CD4-positive, alpha-beta T cell treated with Interleukin-2 at 100 ng/mL for 4 hours (primary cell): ENCODE results near the gene LMAN2.

Source experiments
- DNase-seq: peaks from one replicate; pipeline ENCODE4 v3.0.0-alpha.2; 2020; ENCODE audit warnings: low spot score

LMAN2 gene, protein sequence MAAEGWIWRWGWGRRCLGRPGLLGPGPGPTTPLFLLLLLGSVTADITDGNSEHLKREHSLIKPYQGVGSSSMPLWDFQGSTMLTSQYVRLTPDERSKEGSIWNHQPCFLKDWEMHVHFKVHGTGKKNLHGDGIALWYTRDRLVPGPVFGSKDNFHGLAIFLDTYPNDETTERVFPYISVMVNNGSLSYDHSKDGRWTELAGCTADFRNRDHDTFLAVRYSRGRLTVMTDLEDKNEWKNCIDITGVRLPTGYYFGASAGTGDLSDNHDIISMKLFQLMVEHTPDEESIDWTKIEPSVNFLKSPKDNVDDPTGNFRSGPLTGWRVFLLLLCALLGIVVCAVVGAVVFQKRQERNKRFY

GRCh38 chr5:177351392-177352329 is at the start of gene LMAN2:
LMAN2 (minus strand) TSS chr5:177351668; CDS start chr5:177351647, 21 bp downstream.
- DNase-seq, result peak; percentile 95

- no peak for DNase-seq
Measured at GRCh38 chr5:177399997-177400868, 48.8 kb upstream of the LMAN2 start, which contains the start of gene PFN3. PFN3 (minus strand) TSS chr5:177400661; CDS start chr5:177400576, 85 bp downstream.

- DNase-seq, result no peak
Measured at GRCh38 chr5:177397875-177398390, 46.5 kb upstream of the LMAN2 start.

- DNase-seq, result no peak
Measured at GRCh38 chr5:177396807-177397206, 45.3 kb upstream of the LMAN2 start.

DNA sequence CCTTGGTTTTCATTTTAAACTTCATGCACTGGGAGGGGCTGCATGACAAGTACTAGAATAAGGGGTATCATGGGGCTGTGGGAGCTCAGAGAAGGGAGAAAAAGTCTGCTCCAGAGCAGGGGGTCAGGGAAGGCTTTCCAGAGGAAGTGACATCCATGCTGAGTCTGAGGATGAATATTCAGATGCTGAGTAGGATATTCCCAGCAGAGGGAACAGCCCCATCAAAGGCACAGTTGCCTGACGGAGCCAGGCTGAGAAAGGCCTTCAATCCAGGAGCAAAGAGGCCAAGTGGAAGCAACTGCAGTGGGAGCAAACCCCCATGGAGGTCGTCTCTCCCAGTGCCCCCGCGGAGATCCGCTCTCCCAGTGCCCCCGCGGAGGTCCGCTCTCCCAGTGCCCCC is 44.6 kb upstream of the LMAN2 start:
- DNase-seq, result no peak

DNA sequence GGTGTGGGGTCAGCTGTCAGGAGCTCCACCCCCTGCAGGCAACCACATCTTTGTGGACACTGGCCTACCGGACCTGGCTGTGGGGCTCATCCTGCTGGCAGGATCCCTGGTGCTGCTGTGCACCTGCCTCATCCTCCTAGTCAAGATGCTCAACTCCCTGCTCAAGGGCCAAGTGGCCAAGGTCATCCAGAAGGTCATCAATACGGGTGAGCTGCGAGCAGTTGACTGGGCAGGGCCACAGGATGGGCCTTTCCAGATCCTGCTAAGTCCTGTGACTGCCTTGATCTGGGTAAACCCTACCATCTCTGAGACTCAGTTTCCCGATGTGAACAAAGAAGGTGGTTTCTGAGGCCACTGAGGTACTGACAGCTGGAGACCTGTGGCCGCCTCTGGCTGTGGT is 42.5 kb upstream of the LMAN2 start:
- DNase-seq, result no peak

DNA sequence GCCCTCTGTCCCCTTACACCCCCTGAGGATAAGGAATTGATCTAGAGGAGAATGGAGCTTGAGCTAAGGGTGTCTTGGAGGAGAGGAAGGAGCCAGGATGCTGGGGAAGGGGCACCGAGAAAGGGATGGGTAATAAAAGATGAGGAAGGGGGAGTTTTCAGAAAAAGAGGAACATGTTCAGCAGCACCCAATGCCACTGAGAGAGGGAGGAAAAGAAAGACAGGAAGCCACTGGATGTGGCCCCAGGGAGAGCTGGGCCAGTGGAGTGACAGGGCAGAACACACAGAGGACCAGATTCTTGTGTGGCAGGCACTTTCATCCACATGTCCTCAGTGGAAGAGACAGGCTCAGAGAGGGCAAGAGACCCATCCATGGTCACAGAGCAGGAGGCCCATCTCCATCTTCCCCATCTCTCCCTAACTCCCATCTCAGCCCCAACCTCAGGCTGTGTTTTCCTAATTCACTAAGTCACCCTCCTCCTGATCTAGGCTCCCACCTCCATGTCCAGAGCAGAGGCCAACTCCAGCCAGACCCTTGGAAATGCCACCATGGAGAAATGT is 41.8 kb upstream of the LMAN2 start:
- DNase-seq, result no peak

DNA sequence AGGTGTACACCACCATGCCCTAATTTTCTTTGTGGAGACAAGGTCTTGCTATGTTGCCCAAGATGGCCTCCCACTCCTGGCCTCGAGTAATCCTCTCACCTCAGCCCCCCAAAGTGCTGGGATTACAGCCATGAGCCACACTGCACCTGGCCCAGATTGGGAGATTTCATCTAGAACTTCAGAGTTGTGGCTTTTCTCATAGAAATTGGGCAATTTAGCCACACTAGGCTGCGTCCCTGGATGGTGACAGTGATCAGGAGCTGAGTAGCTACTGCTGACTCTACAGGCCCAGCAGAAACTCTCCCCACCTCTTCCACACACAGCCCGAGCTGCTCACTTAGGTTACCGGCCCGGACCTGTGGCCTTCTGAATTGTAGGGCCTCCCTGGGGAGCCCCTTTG is 41.3 kb upstream of the LMAN2 start:
- no peak for DNase-seq

GRCh38 chr5:177390363-177391300 is 39.2 kb upstream of the LMAN2 start:
- DNase-seq, result peak; percentile 92

DNA sequence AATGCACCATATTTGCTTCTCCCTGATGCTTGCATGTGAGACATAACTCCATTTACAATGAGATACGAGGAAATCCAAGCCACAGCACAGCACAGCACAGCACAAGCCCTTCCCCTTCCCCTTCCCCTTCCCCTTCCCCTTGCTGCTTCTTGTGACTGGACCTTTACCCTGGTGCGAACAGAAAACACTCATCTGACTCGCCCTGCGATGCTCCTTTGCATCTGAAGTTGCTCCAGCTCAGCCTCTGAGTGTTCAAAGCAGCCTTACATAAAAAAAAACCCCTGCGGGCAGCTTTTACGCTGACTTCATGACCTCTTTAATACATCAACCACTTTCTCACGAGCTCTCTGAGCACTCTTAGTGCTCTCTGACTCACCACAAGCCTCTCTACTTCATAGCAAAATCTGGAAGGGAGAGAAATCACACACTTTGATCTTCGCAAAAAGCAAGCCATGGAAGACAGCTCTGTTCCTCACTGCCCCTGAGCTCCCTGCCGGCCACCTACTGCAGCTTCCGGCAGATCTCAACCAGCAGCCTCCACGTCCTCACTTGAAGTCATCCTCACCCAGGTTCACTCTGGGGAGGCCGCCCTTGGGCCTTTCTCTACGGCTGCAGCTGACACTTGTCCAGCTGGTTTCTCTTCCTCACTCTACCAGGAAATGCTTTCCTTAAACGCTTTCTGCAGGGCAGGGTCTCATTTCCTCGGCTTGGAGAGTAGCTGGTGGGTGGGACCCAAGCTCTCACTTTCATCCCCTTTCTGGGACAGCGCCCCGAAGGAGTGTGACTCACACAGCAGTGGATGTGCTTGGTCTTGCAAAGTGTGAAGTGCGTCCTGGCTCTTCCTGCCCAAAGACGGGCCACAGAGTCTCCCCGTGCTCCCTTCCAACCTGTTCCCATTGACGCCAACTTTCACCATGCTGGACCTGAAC is 38.0 kb upstream of the LMAN2 start:
- peak; percentile 87 for DNase-seq

- no peak for DNase-seq
Measured at GRCh38 chr5:177388521-177389052, 37.1 kb upstream of the LMAN2 start.

- DNase-seq, result no peak
Measured at GRCh38 chr5:177387405-177387804, 35.9 kb upstream of the LMAN2 start.

DNA sequence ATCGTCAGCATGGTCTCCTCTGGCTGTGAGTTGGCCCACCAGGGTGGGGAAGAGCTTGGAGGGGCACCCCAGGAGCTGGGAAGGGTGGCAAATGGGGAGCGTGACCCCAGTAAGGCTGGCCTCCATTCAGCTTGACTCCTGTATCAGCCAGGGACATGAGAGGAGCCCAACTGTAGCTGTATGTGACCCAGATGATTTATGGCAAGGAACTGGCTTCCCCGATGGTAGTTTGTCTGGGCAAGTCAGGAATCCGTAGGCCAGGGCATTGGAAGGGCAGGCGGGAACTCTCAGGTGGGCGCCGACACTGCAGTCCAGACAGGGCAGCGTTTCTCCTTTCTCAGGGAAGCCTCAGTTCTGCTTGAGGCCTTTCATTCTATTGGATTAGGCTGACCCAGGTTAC is 35.1 kb upstream of the LMAN2 start:
- DNase-seq, result no peak

DNA sequence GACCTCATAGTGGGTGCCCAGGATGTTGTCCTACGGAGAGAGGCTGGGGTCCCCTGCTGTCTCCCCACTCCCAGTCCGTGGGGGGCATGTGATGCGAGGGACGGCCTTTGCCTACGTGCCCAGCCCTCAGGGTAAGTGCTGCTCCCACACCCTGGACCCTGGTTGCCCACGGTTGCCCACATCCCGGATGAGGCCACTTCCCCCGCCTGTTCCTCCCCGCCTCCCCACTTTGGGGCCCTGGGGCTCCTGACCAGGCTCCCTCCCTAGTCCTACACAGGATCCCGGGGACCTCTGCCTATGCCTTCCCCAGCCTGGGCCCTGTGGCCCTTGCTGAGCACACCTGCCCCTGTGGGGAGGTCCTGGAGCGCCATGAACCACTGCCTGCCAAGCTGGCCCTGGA is 34.3 kb upstream of the LMAN2 start:
- no peak for DNase-seq

GRCh38 chr5:177384134-177384533 is 32.7 kb upstream of the LMAN2 start, which contains the start of gene SLC34A1:
SLC34A1 (plus strand) TSS chr5:177384434; CDS start chr5:177385742, 1,308 bp downstream.
- DNase-seq, result no peak

DNA sequence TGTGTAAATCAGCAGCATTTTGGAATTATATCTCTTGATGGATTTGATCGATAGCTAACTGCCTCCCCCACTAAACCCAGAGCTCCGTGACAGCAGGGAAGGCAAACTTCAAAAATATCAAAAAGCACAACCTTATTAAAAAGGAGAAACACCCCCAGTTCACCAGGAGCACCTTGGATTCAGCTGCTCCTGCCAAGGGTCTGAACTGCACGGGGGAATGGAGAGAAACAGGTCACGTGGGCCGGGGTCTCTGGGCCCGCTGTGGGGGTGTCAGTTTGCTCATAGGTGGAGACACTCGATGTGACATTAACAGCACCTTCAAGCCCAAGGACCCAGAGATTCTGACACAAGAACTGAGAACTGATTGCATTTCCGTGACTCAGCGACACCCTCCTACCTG is 31.7 kb upstream of the LMAN2 start:
- DNase-seq, result no peak

DNA sequence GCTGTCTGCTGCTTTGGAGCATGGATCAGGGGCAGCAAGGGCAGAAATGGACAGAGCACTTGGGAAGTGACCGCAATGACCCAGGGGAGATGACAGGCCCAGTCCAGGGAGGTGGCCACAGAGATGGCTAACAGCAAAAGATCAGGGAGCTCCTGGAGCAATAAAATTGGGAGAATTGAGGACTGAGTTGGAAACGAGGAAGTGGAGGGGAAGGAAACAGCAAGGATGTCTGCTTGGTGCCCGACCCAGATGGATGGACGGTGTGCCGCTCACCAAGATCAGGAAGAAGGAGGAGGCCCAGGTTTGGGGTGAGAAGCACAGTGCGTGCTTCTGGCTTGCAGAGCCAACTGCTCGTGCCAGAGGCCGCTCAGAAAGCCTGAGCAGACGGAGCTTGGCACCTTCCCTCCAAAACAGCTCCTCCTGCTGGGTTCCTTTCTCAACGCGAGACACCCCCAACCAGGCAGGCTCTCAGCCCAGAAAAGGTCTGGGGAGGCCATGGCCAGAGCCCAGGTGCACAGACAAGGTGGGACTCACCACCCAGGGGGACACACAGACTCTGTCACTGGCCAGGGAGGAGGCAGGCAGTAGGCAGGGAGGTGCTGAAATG is 31.1 kb upstream of the LMAN2 start:
- DNase-seq, result no peak

- DNase-seq, result no peak
Measured at GRCh38 chr5:177380805-177381126, 29.3 kb upstream of the LMAN2 start.
